SU-DHL-6 (cell line): ENCODE results near the gene WIZ.
"Not testable (repeated sequence)": the region's sequence is repeated elsewhere in the genome, so short reads cannot be mapped to it uniquely, and the experiment has no call there.

ENCODE experiments used
- H2AFZ ChIP-seq: fragments of 200-600 bp; sonication (generic); 2 replicates; pipeline ENCODE4 v1.6.1; 2014; ENCODE audit warnings: low read depth, mild to moderate bottlenecking, moderate library complexity, mixed read lengths, antibody characterized with exemption, low read length; ENCODE audit not compliant: severe bottlenecking
- H3F3A ChIP-seq: fragments of 200-600 bp; shearing (Covaris generic); 2 replicates; pipeline ENCODE4 v1.6.0; 2016; ENCODE audit warnings: antibody characterized with exemption, mild to moderate bottlenecking; ENCODE audit not compliant: insufficient read depth
- H3K27ac ChIP-seq: fragments of 200-600 bp; sonication (generic); 2 replicates; pipeline ENCODE4 v1.5.1; 2016; ENCODE audit warnings: low read depth, mild to moderate bottlenecking, low read length, moderate library complexity, mixed read lengths
- H3K27me3 ChIP-seq: fragments of 200-600 bp; sonication (generic), shearing (Covaris generic); 2 replicates; pipeline ENCODE4 v1.6.0; 2014; ENCODE audit warnings: mild to moderate bottlenecking, low read length
- H3K36me3 ChIP-seq: fragments of 200-600 bp; sonication (generic); 2 replicates; pipeline ENCODE4 v1.6.1; 2014; ENCODE audit warnings: mild to moderate bottlenecking, low read length, mixed read lengths
- H3K4me2 ChIP-seq: fragments of 300-600, 200-600 bp; shearing (Covaris generic), sonication (generic); 2 replicates; pipeline ENCODE4 v1.6.0; 2014; ENCODE audit warnings: low read length, low read depth, mild to moderate bottlenecking; ENCODE audit not compliant: poor library complexity, severe bottlenecking
- H3K4me3 ChIP-seq: fragments of 200-600 bp; sonication (generic); 2 replicates; pipeline ENCODE4 v1.5.1; 2014; ENCODE audit warnings: antibody characterized with exemption, low read length, mild to moderate bottlenecking, mixed read lengths; ENCODE audit not compliant: insufficient read depth, poor library complexity, severe bottlenecking
- H3K79me2 ChIP-seq: fragments of 200-600 bp; sonication (generic); 2 replicates; pipeline ENCODE4 v1.6.1; 2014; ENCODE audit warnings: mild to moderate bottlenecking, low read length, moderate library complexity; ENCODE audit not compliant: insufficient read depth
- H3K9ac ChIP-seq: fragments of 200-600 bp; sonication (generic); 2 replicates; pipeline ENCODE4 v1.7.0; 2014; ENCODE audit warnings: mild to moderate bottlenecking, low read length
- H3K9me2 ChIP-seq: fragments of 200-600 bp; sonication (generic); replicated peaks from 2 replicates; pipeline ENCODE4 v1.6.1; 2014; ENCODE audit warnings: low read length; ENCODE audit not compliant: insufficient read depth
- H3K9me3 ChIP-seq: fragments of 200-600 bp; sonication (generic); 2 replicates; pipeline ENCODE4 v1.6.1; 2014; ENCODE audit warnings: low read length, mixed read lengths; ENCODE audit not compliant: insufficient read depth
- H4K20me1 ChIP-seq: fragments of 200-600 bp; sonication (generic); 2 replicates; pipeline ENCODE4 v1.6.1; 2014; ENCODE audit warnings: low read depth, mild to moderate bottlenecking, antibody characterized with exemption, low read length, moderate library complexity, mixed read lengths
- EZH2phosphoT487 ChIP-seq: fragments of 200-600 bp; sonication (generic), shearing (Covaris generic); conservative IDR thresholded peaks from 2 replicates; pipeline ENCODE4 v1.6.1; 2018; ENCODE audit warnings: mild to moderate bottlenecking, antibody characterized with exemption, low read length, moderate library complexity, mixed read lengths
- TF ChIP-seq, protein P1 (sequence below): fragments of 200-600 bp; sonication (generic); IDR thresholded peaks from one replicate; pipeline ENCODE4 v1.5.1; 2017; ENCODE audit warnings: antibody characterized with exemption, mild to moderate bottlenecking, low read length, moderate library complexity; ENCODE audit not compliant: insufficient read depth, poor library complexity, severe bottlenecking

Gene WIZ

DNA sequence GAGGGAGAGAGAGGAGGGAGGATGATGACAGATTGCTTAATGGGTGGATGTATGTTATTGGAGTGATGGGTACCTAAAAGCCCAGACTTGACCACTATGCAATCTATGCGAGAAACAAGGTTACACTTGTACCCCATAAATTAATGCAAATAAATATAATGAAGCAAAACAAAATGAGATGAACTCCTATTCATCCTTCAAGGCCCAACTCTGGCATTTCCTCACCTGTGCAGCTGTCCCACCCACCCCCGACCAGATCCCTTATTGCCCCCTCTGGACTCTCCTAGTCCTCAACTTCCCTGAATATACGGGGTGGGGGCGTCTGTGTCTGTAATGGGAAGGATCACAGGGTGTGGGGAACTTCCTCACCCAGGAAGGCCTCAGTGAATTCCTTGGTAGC lies 25.4 kb upstream of the WIZ start:
- Histone ChIP-seq H3K9ac (no peak overlapping the region), H3K9me3 (no peaks in the 10 kb centered on the region)
- TF ChIP-seq, protein P1, sequence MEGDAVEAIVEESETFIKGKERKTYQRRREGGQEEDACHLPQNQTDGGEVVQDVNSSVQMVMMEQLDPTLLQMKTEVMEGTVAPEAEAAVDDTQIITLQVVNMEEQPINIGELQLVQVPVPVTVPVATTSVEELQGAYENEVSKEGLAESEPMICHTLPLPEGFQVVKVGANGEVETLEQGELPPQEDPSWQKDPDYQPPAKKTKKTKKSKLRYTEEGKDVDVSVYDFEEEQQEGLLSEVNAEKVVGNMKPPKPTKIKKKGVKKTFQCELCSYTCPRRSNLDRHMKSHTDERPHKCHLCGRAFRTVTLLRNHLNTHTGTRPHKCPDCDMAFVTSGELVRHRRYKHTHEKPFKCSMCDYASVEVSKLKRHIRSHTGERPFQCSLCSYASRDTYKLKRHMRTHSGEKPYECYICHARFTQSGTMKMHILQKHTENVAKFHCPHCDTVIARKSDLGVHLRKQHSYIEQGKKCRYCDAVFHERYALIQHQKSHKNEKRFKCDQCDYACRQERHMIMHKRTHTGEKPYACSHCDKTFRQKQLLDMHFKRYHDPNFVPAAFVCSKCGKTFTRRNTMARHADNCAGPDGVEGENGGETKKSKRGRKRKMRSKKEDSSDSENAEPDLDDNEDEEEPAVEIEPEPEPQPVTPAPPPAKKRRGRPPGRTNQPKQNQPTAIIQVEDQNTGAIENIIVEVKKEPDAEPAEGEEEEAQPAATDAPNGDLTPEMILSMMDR = no peak
- TF ChIP-seq EZH2phosphoT487 = no peak

GRCh38 chr19:15473821-15474220 lies 24.1 kb upstream of the WIZ start:
- not testable (repeated sequence) for H3K4me3 ChIP-seq, H2AFZ ChIP-seq, H3K9ac ChIP-seq, H3K79me2 ChIP-seq, H3F3A ChIP-seq, H3K4me2 ChIP-seq, H4K20me1 ChIP-seq, H3K27ac ChIP-seq, H3K9me2 ChIP-seq, H3K36me3 ChIP-seq, H3K9me3 ChIP-seq, H3K27me3 ChIP-seq

More for the DNA sequence above, 25.4 kb upstream of the WIZ start:
- Histone ChIP-seq H3K4me3 (no peak overlapping the region), H3K27me3 (no peaks in the 10 kb centered on the region), H3K36me3 (no peaks in the 10 kb centered on the region), H3K4me2 (no peak overlapping the region), H3K27ac (no peak overlapping the region), H2AFZ (no peak overlapping the region), H3K9me2 (no peaks in the 10 kb centered on the region), H4K20me1 (no peaks in the 10 kb centered on the region), H3F3A (no peaks in the 10 kb centered on the region), H3K79me2 (no peaks in the 10 kb centered on the region)

GRCh38 chr19:15471639-15472101 lies 21.9 kb upstream of the WIZ start:
- H3K27ac ChIP-seq = no peak overlapping the region
- H3K4me2 ChIP-seq = no peak overlapping the region
- H3K9ac ChIP-seq = no peak overlapping the region
- TF ChIP-seq, protein P1 = no peak
- TF ChIP-seq EZH2phosphoT487 = no peak
- H3K27me3 ChIP-seq = no peaks in the 10 kb centered on the region
- H2AFZ ChIP-seq = no peak overlapping the region
- no peaks in the 10 kb centered on the region for H3K79me2 ChIP-seq
- no peaks in the 10 kb centered on the region for H3K9me3 ChIP-seq
- no peaks in the 10 kb centered on the region for H4K20me1 ChIP-seq
- H3K9me2 ChIP-seq = no peaks in the 10 kb centered on the region
- H3F3A ChIP-seq = no peaks in the 10 kb centered on the region
- no peak overlapping the region for H3K4me3 ChIP-seq
- H3K36me3 ChIP-seq = no peaks in the 10 kb centered on the region

- Histone ChIP-seq H3K36me3 (no peaks in the 10 kb centered on the region), H3K9me2 (no peaks in the 10 kb centered on the region), H3K27ac (no peak overlapping the region), H3K4me3 (no peak overlapping the region), H3K4me2 (no peak overlapping the region), H4K20me1 (no peaks in the 10 kb centered on the region), H3K9ac (no peak overlapping the region), H3K27me3 (no peaks in the 10 kb centered on the region), H3K9me3 (no peaks in the 10 kb centered on the region), H3F3A (no peaks in the 10 kb centered on the region), H3K79me2 (no peaks in the 10 kb centered on the region), H2AFZ (no peak overlapping the region)
- no peak for TF ChIP-seq EZH2phosphoT487
- TF ChIP-seq, protein P1 = no peak
Measured at GRCh38 chr19:15469513-15470297, 19.9 kb upstream of the WIZ start.
